Loucy (cell line): ENCODE measurements around the gene ZNF333.

Experiments used
- H2AFZ ChIP-seq: fragments of 200-600 bp; sonication (generic); 2 replicates; pipeline ENCODE4 v1.6.0; 2016; ENCODE audit warnings: antibody characterized with exemption, mild to moderate bottlenecking, low read length, moderate library complexity
- H3F3A ChIP-seq: fragments of 200-600 bp; 2 replicates; pipeline ENCODE4 v1.6.0; 2016; ENCODE audit warnings: antibody characterized with exemption, low read depth, mild to moderate bottlenecking
- H3K27me3 ChIP-seq: fragments of 200-600 bp; sonication (generic); 2 replicates; pipeline ENCODE4 v1.6.1; 2014; ENCODE audit warnings: low read length, mild to moderate bottlenecking; ENCODE audit not compliant: insufficient read depth, poor library complexity, severe bottlenecking
- H3K36me3 ChIP-seq: fragments of 200-600 bp; sonication (generic); 2 replicates; pipeline ENCODE4 v1.6.1; 2016; ENCODE audit warnings: low read length; ENCODE audit not compliant: insufficient read depth
- H3K4me1 ChIP-seq: fragments of 200-600 bp; sonication (generic); 2 replicates; pipeline ENCODE4 v1.5.1; 2014; ENCODE audit warnings: low read length, mild to moderate bottlenecking; ENCODE audit not compliant: insufficient read depth, poor library complexity, severe bottlenecking
- H3K4me2 ChIP-seq: fragments of 200-600 bp; sonication (generic); 2 replicates; pipeline ENCODE4 v1.6.0; 2014; ENCODE audit warnings: antibody characterized with exemption, low read length, low read depth, mild to moderate bottlenecking; ENCODE audit not compliant: poor library complexity, severe bottlenecking
- H3K4me3 ChIP-seq: fragments of 200-600 bp; sonication (generic); 2 replicates; pipeline ENCODE4 v1.5.1; 2014; ENCODE audit warnings: low read length, mild to moderate bottlenecking, mixed read lengths; ENCODE audit not compliant: poor library complexity, severe bottlenecking
- H3K79me2 ChIP-seq: fragments of 200-600 bp; sonication (generic); 2 replicates; pipeline ENCODE4 v1.6.1; 2014; ENCODE audit warnings: low read length; ENCODE audit not compliant: insufficient read depth
- H3K9ac ChIP-seq: fragments of 200-600 bp; sonication (generic); 2 replicates; pipeline ENCODE4 v1.6.0; 2014; ENCODE audit warnings: mild to moderate bottlenecking, low read depth, low read length, moderate library complexity; ENCODE audit not compliant: poor library complexity, severe bottlenecking
- H3K9me2 ChIP-seq: fragments of 200-600 bp; sonication (generic); replicated peaks from 2 replicates; pipeline ENCODE4 v1.6.1; 2016; ENCODE audit warnings: low read depth, low read length, mixed read lengths
- H3K9me3 ChIP-seq: fragments of 200-600 bp; sonication (generic); 2 replicates; pipeline ENCODE4 v1.6.1; 2014; ENCODE audit warnings: mild to moderate bottlenecking, antibody characterized with exemption, low read length, low read depth; ENCODE audit not compliant: insufficient read depth
- H4K20me1 ChIP-seq: fragments of 200-600 bp; sonication (generic); 2 replicates; pipeline ENCODE4 v1.6.0; 2014; ENCODE audit warnings: antibody characterized with exemption, low read length, mild to moderate bottlenecking; ENCODE audit not compliant: insufficient read depth, poor library complexity, severe bottlenecking
- CTCF ChIP-seq: fragments of 200-600 bp; sonication (generic); conservative IDR thresholded peaks from 2 replicates; pipeline ENCODE4 v1.5.1; 2014; ENCODE audit warnings: mild to moderate bottlenecking, antibody characterized with exemption, low read length
- EZH2phosphoT487 ChIP-seq: fragments of 200-600 bp; IDR thresholded peaks from 2 replicates; pipeline ENCODE4 v1.6.1; 2018; ENCODE audit warnings: antibody characterized with exemption, mild to moderate bottlenecking, moderate library complexity, borderline replicate concordance

ZNF333 gene

GRCh38 chr19:14704450-14704849 is 14.6 kb downstream of the ZNF333 start:
- Histone ChIP-seq H4K20me1 (no peaks in the 10 kb centered on the region), H3K9me3 (no peaks in the 10 kb centered on the region), H3K36me3 (peaks cover 15% of the 10 kb centered on the region; the same call in 1 of the 2 replicates), H3K4me1 (no peaks in the 10 kb centered on the region), H3K4me3 (no peak overlapping the region), H3F3A (no peaks in the 10 kb centered on the region), H2AFZ (no peak overlapping the region), H3K9ac (no peak overlapping the region), H3K27me3 (no peaks in the 10 kb centered on the region), H3K4me2 (no peak overlapping the region), H3K9me2 (no peaks in the 10 kb centered on the region), H3K79me2 (no peaks in the 10 kb centered on the region)
- TF ChIP-seq EZH2phosphoT487 (no peak), CTCF (no peak)

GRCh38 chr19:14715841-14716240 is 26.0 kb downstream of the ZNF333 start:
- H3K79me2 ChIP-seq, result no peaks in the 10 kb centered on the region
- TF ChIP-seq EZH2phosphoT487 (no peak), CTCF (no peak)
- H3K4me3 ChIP-seq, result no peak overlapping the region
- no peaks in the 10 kb centered on the region for H3K4me1 ChIP-seq
- H3K9me3 ChIP-seq, result peaks cover 35% of the 10 kb centered on the region; the same call in 1 of the 2 replicates
- H3K9ac ChIP-seq, result no peak overlapping the region
- no peak overlapping the region for H3K4me2 ChIP-seq
- H3K36me3 ChIP-seq, result peaks cover 16% of the 10 kb centered on the region
- H3F3A ChIP-seq, result no peaks in the 10 kb centered on the region
- no peaks in the 10 kb centered on the region for H3K9me2 ChIP-seq
- no peak overlapping the region for H2AFZ ChIP-seq
- H4K20me1 ChIP-seq, result no peaks in the 10 kb centered on the region
- no peaks in the 10 kb centered on the region for H3K27me3 ChIP-seq

- Histone ChIP-seq H3K36me3 (peaks cover 16% of the 10 kb centered on the region), H3K4me1 (no peaks in the 10 kb centered on the region)
Observed at GRCh38 chr19:14718522-14719116, 28.8 kb downstream of the ZNF333 start.

More at GRCh38 chr19:14718522-14719116, 28.8 kb downstream of the ZNF333 start:
- H3K4me3 ChIP-seq, result no peak overlapping the region
- no peaks in the 10 kb centered on the region for H3K79me2 ChIP-seq
- no peaks in the 10 kb centered on the region for H3F3A ChIP-seq
- H3K9ac ChIP-seq, result no peak overlapping the region
- no peak for TF ChIP-seq CTCF
- TF ChIP-seq EZH2phosphoT487, result no peak
- H3K9me3 ChIP-seq, result peaks cover 40% of the 10 kb centered on the region; the same call in 1 of the 2 replicates
- no peak overlapping the region for H2AFZ ChIP-seq
- H3K27me3 ChIP-seq, result no peaks in the 10 kb centered on the region
- H3K9me2 ChIP-seq, result no peaks in the 10 kb centered on the region
- no peak overlapping the region for H3K4me2 ChIP-seq
- H4K20me1 ChIP-seq, result no peaks in the 10 kb centered on the region
